Hematopoietic multipotent progenitor cell (in vitro differentiated cells): ENCODE measurements around the gene CUL1. TPM values are rescaled to one million over a fixed set of nuclear protein-coding genes. Genes with fewer than 3 reads are reported as not detected.
"Not testable (repeated sequence)": the region's sequence is repeated elsewhere in the genome, so short reads cannot be mapped to it uniquely, and the experiment has no call there.

Experiments
- DNase-seq, 3 donors: peaks; one replicate each; pipeline ENCODE4 v3.0.0-alpha.2; 2011 to 2015; ENCODE audit warnings: low read depth in 2 of 3, low spot score in 2 of 3
- total RNA-seq: library from RNA; depleted of rRNA; stranded (reverse); fragments of >200 nt; gene quantifications from one replicate; pipeline ENCODE4 v1.2.3, GENCODE V29; 2012

CUL1 gene
- total RNA-seq, 1 donor = 29.9 TPM

DNA sequence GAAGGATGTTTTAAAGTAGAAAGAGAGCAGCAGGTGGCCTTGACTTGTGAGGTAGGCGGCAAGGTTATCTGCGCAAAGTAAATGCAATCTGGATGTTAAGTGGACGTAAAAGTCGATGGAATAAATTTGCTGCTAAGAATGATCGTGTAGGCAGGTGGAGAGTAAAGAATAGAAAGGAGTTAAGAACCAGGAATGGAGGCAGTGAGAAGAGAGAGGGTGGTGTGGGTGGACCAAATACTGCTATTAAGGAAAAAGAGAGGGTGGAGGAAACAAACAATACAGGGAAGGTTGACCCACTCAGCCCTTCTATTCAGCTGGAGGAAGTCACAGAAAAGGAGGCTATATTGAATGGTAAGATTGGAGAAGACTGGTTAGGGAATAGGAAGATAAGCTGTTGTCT is 1.9 kb upstream of the CUL1 start:
- DNase-seq = no peak

DNA sequence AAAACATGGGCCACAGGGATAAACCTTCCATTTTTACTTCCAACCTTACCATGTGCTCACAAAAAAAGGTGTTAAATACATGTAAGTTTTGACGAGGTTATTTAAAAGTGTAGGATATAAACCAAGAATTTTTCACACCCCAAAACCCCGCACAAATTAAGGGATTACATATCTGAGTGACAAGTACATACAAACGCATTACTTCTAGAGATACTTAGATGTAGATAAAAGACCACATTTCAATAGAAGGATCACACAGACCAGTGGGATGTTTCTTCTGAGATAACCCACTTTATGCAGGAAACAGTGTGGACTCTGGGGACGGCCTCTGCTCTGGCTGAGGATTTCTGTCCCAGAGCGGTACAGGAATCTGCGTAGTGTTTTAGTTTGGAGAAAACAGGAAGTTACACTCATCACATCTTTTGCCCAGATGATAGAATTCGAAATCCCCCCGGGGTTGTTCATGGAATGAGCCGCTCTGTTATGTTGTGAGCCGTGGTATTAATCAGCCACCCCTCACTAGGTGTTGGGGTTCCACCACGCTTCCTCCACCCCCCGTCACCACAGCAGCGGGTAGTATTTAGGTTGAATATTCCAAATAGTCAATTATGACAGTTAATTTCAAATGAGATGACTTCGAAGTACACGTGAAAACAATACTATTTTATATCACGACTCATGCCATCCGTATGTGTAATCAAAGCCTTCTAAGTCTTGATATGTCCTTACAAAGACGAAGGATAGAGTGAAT is 1.3 kb upstream of the CUL1 start:
- peak; percentile 14 to 69 (median 39) for DNase-seq

- DNase-seq = peak in 2 of 3 donors; percentile 16 to 35
Measured at GRCh38 chr7:148698007-148698396, 701 bp upstream of the CUL1 start.

GRCh38 chr7:148699024-148699781 is 500 bp downstream of the CUL1 start:
- peak; percentile 18 to 54 (median 42) for DNase-seq

- peak in 1 of 3 donors; percentile 40 for DNase-seq
Measured at GRCh38 chr7:148699782-148700629, 1.3 kb downstream of the CUL1 start.

DNA sequence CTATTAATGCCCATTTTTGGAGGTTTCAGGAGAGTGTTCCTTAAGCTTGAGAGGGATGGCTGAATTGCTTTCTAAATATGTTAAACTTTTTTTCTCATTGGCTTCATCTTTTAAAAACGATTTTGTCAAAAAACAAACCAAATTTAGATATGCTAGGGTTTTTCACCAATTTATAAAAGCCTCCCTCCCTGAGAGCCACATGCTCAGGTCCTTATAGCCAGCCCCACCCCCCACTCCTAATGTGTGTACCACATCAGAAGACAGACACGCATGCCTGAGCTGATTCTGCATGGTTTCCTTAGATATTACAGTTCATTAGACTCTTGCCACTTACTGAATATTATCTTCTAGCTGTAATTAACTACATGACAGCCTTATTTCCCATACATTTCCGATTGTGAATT is 2.0 kb downstream of the CUL1 start:
- DNase-seq = peak in 1 of 3 donors; percentile 36

GRCh38 chr7:148701414-148701813 is 2.7 kb downstream of the CUL1 start:
- no peak for DNase-seq

GRCh38 chr7:148702876-148703670 is 4.4 kb downstream of the CUL1 start:
- DNase-seq = no peak

DNA sequence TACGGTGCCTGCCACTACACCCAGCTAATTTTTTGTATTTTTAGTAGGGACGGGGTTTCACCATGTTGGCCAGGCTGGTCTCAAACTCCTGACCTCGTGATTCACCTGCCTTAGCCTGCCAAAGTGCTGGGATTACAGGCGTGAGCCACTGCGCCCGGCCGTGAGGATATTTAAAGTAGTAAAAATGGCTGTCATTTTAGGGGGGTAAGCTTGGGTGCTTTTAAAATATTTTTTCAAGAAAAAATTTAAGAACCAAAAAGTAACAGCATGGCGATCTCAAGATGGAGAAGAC is 4.9 kb downstream of the CUL1 start:
- not testable (repeated sequence) for DNase-seq

DNA sequence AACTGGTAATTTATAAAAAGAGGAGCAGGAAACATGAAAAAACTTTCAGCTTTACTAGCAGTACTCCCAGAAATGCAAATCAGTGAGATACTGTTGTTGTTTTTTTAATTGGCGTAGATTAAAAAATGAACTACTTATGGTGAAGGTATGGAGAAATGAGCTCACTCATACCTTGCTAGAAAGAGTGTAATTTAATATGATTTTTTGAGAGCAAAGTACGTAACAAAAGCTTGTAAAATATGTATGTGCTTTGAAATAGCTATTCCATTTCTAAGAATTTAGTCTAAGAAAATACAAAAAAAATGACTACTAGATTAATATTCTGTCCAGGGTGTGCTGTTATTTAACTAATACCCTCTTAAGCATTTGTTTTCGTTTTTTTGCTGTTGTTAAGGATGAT is 5.5 kb downstream of the CUL1 start:
- no peak for DNase-seq

- no peak for DNase-seq
Measured at GRCh38 chr7:148704970-148705369, 6.3 kb downstream of the CUL1 start.

DNA sequence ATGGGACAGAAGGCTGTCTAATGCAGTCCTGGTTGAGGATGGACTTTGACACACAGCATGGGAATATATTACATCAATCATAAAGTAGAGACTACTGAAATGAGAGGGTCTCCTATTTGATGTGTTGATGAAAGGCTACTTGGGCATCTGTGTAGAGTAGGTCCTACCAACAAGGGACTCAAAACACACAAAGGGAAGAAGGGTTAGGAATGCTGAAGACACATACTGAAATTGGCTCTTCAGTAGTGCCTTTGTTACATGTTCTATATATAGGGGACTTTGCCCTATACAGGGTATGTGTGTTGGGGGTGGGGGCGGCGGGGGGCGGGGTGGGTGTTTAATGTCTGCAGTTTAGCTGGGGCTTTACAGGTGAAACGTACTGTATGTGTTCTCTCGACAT is 7.7 kb downstream of the CUL1 start:
- no peak for DNase-seq

GRCh38 chr7:148708026-148708885 is 9.6 kb downstream of the CUL1 start:
- DNase-seq = peak in 1 of 3 donors; percentile 62

DNA sequence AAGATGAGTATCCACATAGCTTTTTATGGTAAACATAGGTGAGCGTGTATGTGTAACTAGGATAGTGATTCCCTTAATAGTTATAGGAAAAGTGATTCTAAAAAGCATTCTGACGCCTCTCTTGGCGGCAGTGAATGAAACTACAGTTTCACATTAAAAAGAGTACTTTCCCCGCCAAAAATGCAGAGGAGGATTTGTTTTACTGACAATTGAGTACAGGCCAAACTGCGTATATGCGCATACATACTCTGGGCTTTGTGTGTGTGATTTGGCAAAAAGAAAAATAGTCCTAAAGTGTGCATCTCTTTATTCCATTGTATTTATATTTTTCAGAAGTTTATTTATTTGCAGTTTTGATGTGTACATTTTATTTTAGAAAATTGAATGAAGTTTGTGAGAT is 10.3 kb downstream of the CUL1 start:
- DNase-seq = no peak

GRCh38 chr7:148710426-148710825 is 11.7 kb downstream of the CUL1 start:
- DNase-seq = not testable (repeated sequence)

GRCh38 chr7:148711191-148712102 is 12.7 kb downstream of the CUL1 start:
- DNase-seq = no peak

- no peak for DNase-seq
Measured at GRCh38 chr7:148712678-148713329, 14.1 kb downstream of the CUL1 start.

- DNase-seq = no peak
Measured at GRCh38 chr7:148714498-148714897, 15.8 kb downstream of the CUL1 start.
